G401 (cell line): Measurements from ENCODE around the gene PDE6A. TPM values are rescaled to one million over a fixed set of nuclear protein-coding genes. Genes with fewer than 3 reads are reported as not detected.
"Not testable (repeated sequence)": the region's sequence is repeated elsewhere in the genome, so short reads cannot be mapped to it uniquely, and the experiment has no call there.

Source experiments
- DNase-seq: peaks from one replicate; pipeline ENCODE4 v3.0.0-alpha.2; 2015; ENCODE audit warnings: low spot score
- in situ Hi-C: cut with HindIII; loops from 2 replicates; pipeline ENCODE4 v1.10.0; 2016; ENCODE audit warnings: low sequenced_read_pairs, mixed read lengths
- total RNA-seq: library from RNA; depleted of rRNA; stranded (reverse); fragments of >200 nt; shearing (Covaris generic); gene quantifications from 2 replicates; pipeline ENCODE4 v1.2.3, GENCODE V29; 2014

The PDE6A gene
- total RNA-seq, 1 experiment from 2014 or later = not detected

DNA sequence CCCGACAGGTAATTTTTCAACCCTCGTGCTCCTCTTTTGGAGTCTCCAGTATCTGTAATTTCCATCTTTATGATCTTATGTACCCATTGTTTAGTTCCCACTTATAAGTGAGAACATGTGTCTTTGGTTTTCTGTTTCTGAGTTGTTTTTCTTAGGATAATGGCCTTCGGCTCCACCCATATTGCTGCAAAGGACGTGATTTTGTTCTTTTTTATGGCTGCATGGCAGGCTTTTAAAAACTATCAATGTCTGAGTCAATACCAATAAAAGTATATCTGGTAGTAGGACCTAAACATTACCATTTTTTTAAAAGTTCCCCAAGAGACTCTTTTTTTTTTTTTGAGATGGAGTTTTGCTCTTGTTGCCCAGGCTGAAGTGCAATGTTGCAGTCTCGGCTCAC, 12.1 kb upstream of the PDE6A start:
- no peak for DNase-seq
- in situ Hi-C loops = no loop called here

DNA sequence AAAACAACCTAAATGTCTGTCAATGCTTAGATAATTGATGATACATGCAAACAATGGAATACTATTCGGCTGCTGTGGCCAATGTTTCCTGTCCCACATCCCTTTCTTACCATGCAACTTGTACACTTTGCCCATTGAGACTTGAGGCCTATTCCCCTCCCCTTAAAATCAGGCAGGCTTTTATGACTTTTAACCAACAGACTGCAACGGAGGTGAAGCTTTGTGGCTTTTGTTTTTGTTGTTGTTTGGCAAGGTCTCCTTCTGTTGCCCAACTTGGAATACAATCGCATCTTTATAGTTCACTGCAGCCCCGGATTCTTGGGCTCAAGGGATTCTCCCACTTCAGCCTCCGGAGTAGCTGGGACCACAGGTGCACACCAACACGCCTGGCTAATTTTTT, 10.2 kb upstream of the PDE6A start:
- in situ Hi-C loops = no loop called here
- DNase-seq = no peak

DNA sequence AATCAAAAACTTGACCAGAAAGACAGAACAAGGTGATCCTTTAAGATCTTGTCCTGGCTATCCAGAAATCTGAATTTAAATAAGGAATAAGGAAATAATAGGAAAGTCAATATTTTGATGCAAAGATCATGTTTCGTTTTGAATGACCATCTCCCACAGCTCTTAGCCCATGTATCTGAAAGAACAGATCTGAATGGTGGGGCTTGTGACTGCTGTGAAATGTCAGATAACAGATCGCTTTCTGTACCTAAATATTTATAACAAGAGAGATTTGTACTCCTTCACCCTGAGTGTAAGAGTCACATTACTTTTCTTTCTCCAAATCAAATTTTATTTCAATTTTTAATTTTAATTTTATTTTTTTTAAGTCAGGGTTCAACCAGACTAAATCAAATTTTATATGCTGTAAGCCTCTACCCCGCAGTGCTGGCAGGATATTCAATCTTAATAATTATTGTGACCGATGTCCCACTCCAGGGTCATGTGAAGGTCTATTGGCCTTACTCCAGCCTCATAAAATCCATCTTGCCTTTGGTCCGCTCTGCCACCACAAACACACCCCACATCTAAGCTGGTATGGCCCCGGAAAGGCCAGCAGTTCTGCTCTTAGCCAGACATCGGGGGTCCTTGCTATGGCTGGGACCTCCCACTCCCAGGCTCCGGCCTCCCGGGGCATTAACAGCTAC, 9.0 kb upstream of the PDE6A start:
- DNase-seq = no peak
- in situ Hi-C loops = no loop called here

DNA sequence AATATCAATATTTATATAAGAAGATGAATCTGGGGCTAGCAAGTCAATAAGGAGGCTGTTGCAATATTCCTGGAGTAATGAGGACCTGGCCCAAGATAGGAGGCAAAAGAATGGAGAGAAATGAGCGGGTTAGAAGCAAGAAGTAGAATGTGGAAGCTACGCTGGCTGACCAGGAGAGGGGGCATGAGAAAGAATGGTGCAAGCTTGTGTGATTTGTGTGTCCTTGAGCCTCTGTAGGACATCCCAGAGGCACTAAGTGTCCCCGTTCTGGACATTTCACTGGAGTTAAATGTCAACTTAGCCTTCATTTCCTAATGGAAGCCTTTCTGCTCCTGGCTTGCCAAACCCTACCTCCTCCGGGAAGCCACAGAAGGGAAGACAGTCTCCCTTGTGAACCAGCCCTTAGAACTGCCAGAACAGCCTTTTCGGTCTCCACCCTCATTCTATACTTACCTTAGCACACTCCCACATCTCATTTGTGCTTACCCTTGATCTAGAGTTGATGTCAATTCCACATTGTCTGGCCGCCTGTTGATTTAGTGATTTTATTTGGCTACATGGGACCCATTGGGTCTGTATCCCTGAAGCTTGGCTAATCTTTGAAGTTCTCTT, 6.7 kb upstream of the PDE6A start:
- in situ Hi-C loops = no loop called here
- DNase-seq = no peak

DNA sequence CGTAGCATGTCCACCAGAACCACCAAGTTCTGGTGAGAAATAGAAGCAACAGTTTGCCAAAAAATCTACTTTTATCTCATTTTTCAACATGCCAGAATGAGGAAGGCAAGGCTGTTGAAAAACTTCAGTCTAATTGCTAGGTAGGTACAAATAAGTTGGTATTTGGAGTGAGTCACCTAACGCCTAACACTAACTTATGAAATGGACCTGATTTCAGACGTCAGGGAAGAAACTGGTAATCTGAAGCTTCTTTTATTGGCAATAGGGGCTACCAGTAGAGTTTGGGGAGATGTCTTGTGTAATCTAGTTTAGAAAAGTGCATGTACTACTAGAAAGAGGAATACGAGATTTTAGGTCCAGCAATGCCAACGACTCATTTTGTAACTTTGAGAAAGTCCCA, 4.4 kb upstream of the PDE6A start:
- DNase-seq = no peak
- in situ Hi-C loops = no loop called here

DNA sequence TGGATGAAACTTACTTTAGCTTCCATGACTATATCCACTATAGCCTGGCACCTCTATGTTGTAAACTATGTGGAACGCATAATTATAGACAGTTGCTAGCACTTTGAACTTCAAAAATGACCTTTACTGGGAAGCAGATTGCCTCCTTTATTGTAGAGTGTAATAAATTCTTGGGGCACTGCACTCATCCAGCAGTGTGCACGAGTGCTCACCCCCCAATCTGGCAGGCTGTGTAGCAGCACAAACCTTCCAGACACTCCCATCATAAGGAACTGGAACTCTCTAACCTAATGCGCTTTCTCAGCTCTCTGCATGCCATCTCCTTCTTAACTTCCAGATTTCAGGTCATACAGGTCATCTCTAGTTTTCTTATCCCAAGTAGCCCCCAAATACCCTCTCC, 1.5 kb upstream of the PDE6A start:
- DNase-seq = no peak
- in situ Hi-C loops = no loop called here

DNA sequence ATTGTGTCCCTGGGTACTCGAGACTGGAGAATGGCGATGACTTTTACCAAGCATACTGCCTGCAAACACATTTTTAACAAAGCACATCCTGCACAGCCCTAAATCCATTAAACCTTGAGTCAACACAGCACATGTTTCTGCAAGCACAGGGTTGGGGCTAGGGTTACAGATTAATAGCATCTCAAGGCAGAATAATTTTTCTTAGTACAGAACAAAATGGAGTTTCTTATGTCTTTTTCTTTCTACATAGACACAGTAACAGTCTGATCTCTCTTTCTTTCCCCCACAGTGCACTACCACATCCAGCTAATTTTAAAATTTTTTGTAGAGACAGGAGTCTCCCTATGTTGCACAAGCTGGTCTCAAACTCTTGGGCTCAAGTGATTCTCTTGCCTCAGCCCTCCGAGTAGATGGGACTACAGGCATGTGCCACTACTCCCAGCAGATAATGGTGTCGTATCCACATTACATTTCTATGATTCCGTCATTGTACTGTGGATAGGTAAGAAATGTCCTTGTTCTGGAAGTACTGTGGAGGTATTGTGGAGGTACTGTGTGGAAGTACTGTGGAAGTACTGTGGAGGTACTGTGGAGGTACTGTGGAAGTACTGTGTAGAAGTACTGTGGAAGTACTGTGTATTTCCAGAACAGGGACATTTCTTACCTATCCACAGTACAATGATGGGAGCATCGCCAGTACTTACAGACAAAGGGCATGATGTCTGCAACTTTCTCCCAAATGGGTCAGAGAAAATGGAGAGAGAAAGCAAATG, 1.2 kb downstream of the PDE6A start:
- in situ Hi-C loops, DNase-seq: not testable (repeated sequence)

DNA sequence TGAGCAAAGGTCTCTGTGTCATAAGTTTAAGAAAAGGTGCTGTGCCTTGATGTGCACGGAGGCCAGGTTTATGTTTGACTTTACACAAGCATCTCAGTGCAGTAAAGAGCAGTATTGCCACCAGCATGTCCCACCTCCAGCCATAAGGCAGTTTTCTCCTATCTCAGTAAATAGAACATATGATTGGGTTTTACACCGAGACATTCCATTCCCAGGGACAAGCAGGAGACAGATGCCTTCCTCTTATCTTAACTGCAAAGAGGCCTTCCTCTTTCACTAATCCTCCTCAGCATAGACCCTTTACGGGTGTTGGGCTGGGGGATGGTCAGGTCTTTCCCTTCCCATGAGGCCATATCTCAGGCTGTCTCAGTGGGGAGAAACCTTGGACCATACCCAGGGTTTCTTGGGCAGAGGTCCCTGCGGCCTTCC, 1.8 kb downstream of the PDE6A start:
- in situ Hi-C loops, DNase-seq: not testable (repeated sequence)

DNA sequence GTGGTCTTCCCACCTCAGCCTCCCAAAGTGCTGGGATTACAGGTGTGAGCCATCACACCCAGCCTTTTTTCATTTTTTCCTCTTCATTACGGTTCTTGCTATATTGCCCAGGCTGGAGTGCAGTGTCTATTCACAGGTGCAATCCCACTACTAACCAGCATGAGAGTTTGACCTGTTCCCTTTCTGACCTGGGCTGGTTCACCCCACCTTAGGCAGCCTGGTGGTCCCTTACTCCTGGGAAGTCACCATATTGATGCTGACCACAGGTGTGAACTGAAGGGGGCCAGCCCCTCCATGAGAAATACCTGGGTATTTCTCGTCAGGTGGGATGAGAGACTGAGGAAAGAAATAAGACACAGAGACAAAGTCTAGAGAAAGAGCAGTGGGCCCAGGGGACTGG, 2.4 kb downstream of the PDE6A start:
- in situ Hi-C loops = no loop called here

DNA sequence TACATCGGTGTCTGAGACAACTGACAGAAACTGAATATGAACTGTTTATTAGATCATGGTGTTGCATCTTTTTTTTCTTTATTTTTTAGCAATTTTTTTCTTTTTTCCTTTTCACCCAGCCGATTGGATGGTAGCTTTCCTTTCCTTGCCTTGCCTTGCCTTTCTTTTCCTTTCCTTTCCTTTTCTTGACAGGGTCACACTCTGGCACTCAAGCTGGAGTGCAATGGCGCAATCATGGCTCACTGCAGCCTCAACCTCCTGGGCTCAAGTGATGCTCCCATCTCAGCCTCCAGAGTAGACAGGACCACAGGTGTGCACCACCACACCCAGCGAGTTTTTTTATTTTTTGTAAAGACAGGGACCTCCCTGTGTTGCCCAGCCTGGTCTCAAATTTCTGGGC, 2.8 kb downstream of the PDE6A start:
- no peak for DNase-seq
- in situ Hi-C loops = no loop called here

More for the DNA sequence above, 2.4 kb downstream of the PDE6A start:
- no peak for DNase-seq

DNA sequence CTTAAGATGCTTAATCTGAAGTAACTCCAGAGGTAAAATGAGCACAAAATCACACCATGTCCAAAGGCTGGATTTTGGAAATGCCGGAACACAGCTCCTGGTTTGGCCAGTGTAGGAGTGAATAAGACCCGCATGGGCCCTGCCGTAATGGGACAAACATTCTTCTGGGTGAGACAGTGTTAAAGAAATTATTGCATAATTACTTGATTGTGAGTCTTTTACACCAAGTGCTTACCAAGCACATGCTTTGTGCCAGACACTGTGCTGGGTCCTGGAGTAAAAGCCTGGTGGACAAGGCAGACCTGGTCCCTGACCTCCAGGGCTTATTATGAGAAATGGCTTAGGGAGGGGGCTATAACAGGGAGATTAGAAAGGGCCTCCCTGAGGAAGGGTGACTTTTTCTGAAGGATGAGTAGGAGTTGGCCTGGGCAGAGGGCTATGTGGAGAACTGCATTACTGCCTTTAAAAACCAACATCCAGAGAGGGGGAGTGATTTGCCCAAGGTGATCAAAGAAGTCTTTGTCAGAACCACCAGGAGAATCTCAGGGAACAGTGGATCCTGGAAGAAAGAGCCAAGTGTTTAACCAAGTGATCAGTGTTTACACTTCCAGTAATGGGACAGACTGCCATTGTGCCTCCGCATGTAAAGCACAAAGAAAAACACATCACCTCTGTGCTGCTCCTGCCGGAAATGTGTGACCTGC, 3.5 kb downstream of the PDE6A start:
- in situ Hi-C loops = no loop called here

DNA sequence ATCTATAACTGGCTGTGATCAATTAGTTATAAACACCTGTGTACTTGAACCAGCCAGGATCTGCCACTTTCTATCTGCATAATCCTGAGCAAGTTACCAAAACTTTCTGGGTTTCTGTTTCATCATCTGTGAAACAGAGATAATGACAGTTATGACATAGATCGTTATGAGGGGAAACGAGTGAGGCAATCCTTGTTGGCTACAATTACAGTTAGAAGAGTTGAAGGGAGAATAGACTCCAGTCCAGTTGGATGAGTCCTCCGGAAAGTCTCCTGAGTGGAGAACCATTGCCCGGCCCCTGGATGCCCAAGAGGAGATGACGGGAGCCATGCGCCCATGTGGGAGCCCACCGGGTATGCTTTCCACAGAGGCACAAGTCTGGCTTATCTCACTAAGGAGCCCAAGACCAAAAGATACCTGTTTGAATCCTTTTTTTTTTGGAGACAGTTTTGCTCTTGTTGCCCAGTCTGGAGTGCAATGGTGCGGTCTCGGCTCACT, 4.5 kb downstream of the PDE6A start:
- in situ Hi-C loops = no loop called here
- no peak for DNase-seq

More for the DNA sequence above, 3.5 kb downstream of the PDE6A start:
- no peak for DNase-seq

DNA sequence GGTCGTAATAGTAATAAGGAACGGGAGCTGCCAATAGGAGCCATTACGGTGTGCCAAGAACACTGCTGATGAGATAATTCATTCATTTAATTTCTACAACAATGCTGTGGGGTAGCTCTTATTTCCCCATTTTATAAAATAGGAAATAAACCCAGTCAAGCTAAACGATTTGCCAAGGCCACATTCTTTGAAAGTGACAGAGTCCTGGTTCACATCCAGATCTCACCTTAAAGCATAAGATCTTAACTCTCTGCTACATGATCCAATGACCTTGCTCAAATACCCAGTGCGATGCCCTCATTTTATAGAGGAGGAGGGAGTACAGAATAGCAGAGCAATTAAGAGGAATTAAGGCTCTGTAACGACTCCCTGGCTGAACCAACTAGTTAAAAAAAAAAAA, 5.0 kb downstream of the PDE6A start:
- DNase-seq = no peak
- in situ Hi-C loops = no loop called here

DNA sequence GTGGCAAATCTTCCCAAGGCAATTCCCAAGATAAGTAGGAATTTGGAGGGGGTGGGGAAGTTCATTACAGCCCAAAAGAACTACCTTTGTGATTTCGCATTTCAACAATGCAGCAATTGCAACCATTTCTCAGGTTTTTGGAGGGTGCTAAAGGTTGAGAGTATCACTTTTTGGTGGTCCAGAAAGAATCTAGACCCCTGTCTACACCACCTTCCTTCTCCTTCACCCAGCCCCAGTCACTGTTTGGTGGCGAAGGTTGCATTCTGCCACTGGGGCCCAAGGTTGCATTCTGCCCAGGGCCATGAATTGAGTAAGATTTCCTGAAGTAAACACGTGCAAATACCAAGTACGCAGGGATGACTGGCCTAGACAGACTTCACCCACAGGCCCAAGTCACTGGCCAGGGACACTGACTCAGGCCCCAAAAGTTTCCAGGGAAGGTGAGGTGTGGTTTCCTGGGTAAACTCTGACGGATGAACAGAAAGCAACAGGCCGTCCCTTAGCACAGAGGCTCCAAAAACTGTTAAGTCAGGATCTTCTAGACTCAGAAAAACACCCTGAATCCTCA, 5.7 kb downstream of the PDE6A start:
- DNase-seq = no peak
- in situ Hi-C loops = no loop called here

DNA sequence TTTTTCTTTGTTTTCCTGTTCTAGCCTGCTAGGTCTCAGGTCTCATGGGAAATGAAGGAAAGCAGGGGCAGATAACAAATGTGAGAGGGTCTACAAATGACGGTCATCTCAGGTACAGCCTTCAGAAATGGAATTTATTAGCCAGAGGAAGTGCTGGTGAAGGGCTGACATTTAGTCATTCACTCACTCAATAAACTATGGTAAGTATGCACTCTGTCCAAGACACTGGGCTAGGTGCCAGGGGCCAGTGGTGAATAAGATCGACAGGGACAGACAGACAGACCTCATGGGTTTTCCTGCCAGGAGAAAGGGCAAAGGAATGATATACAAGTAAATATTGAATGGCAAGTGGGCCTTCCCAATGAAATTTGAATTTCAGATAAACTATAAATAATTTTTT, 6.3 kb downstream of the PDE6A start:
- in situ Hi-C loops = no loop called here
- no peak for DNase-seq

DNA sequence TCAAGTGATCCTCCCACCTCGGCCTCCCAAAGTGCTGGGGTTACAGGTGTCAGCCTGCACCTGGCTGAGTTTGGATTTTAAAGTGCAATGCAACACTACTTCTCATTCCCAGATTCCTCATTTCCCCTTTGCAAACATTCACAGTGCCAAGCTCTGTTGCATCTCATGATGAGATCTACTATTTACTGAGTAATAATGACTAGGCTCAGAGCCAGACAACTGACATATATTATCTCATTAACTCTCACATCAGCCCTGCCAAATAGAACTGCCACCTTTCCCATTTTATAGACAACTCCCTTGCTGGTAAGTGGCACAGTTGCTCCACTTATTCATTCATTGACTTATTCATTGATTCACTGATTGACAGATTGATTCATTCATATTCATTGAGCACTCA, 7.0 kb downstream of the PDE6A start:
- DNase-seq = no peak
- in situ Hi-C loops = no loop called here

DNA sequence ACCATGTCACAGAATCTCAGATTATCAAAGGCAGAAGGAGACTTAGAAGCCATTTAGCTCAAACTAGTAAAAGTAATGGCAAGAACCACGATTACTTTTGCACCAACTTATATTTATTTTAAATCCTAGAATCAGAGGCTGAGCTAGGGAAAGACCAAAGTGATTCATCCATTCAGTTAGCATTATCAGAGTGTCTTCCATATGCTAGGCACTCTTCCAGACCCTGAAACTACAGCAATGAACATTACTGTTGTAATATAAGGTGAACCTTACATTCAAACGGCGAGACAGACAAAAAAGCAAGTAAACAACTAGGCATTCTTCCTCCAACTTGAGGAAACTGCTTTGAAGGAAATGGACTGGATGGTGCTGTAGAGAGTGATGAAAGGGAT, 7.9 kb downstream of the PDE6A start:
- no peak for DNase-seq
- in situ Hi-C loops = no loop called here

DNA sequence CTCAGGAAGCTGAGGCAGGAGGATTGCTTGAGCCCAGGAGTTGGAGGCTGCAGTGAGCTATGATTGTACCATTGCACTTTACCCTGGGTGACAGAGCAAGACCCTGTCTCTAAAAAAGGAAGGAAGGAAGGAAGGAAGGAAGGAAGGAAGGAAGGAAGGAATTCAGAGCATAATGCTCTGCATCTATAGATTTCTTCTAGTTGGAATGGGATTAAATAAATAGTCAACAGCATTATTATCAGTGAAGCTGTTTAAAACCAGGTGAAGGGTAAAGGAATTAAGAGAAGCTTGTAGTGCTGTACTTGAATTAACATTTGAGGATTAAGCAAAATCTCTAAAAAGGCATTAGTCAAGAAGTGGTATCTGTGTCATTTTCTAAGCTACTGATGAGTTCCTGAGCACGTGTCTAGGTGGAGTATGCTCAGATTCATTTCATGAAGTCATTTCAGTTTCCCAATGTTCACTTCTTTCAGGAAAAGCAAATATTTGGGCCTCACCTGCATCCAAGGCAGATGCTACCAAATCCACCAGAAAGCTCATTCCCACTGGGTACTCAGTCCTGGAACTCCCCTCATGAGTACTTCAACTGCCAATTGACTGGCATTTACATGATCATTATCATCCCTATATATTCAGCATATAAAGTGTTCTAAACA, 8.4 kb downstream of the PDE6A start:
- DNase-seq = no peak
- in situ Hi-C loops = no loop called here

DNA sequence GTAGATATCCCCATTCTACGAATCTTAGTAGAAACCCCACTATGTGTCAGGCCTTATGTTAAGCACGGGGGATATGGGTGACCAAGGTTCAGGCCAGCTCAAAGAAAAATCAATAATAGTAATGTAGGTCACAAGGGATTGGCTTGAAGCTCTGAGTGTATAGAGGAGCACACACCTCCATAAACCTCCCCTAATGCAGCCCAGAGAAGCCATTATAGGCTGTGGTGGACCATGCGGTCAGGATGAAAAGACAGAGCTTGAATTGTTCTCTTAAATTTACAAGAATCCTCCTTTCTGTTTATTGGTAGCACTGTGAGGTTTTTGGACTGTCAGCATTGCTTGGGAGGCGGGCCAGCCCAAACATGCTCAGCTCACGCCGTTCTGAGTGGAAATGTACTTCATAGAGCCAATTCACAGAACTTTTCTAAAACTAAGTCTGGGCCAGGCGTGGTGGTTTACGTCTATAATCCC, 9.1 kb downstream of the PDE6A start:
- in situ Hi-C loops = no loop called here
- no peak for DNase-seq
